H9 (cell line): ENCODE results near the gene GH2. TPM values are rescaled to one million over a fixed set of nuclear protein-coding genes. Genes with fewer than 3 reads are reported as not detected.

Experiments
- DNase-seq: peaks from one replicate; pipeline ENCODE4 v3.0.0-alpha.2; 2017
- H2AFZ ChIP-seq: one replicate; pipeline ENCODE4 v1.6.1; 2013; ENCODE audit warnings: mild to moderate bottlenecking, low read length, control low read depth, moderate library complexity
- H2AK5ac ChIP-seq: 2 replicates; pipeline ENCODE4 v1.6.1; 2013; ENCODE audit warnings: low read length, control low read depth, mixed read lengths; ENCODE audit not compliant: insufficient read length
- H2BK120ac ChIP-seq: one replicate; pipeline ENCODE4 v1.6.1; 2013; ENCODE audit warnings: low read depth, mild to moderate bottlenecking, low read length, control low read depth, inconsistent platforms; ENCODE audit not compliant: poor library complexity, severe bottlenecking
- H2BK12ac ChIP-seq: 2 replicates; pipeline ENCODE4 v1.6.1; 2013; ENCODE audit warnings: low read length, control low read depth, mixed read lengths, low read depth; ENCODE audit not compliant: insufficient read length
- H2BK15ac ChIP-seq: 2 replicates; pipeline ENCODE4 v1.6.1; 2013; ENCODE audit warnings: low read depth, low read length, control low read depth
- H2BK20ac ChIP-seq: one replicate; pipeline ENCODE4 v1.6.1; 2013; ENCODE audit warnings: low read depth, mild to moderate bottlenecking, low read length, control low read depth, inconsistent platforms; ENCODE audit not compliant: poor library complexity, severe bottlenecking
- H2BK5ac ChIP-seq: 2 replicates; pipeline ENCODE4 v1.6.1; 2013; ENCODE audit warnings: low read length, control low read depth, mixed read lengths; ENCODE audit not compliant: insufficient read length
- H3K14ac ChIP-seq: 2 replicates; pipeline ENCODE4 v1.6.1; 2013; ENCODE audit warnings: low read length, control low read depth; ENCODE audit not compliant: insufficient read depth
- H3K18ac ChIP-seq: 2 replicates; pipeline ENCODE4 v1.6.1; 2013; ENCODE audit warnings: low read depth, mild to moderate bottlenecking, mixed read lengths, low read length, control low read depth; ENCODE audit not compliant: insufficient read length
- H3K23ac ChIP-seq: 2 replicates; pipeline ENCODE4 v1.6.1; 2013; ENCODE audit warnings: low read length, control low read depth, mixed read lengths, low read depth; ENCODE audit not compliant: insufficient read length
- H3K23me2 ChIP-seq: 2 replicates; pipeline ENCODE4 v1.6.1; 2013; ENCODE audit warnings: low read depth, mild to moderate bottlenecking, mixed read lengths, low read length, control low read depth; ENCODE audit not compliant: insufficient read length, poor library complexity, severe bottlenecking
- H3K27ac ChIP-seq: 2 replicates; pipeline ENCODE4 v1.5.1; 2013; ENCODE audit warnings: low read length, control low read depth, mixed read lengths, low read depth; ENCODE audit not compliant: insufficient read length
- H3K27me3 ChIP-seq: 2 replicates; pipeline ENCODE4 v1.6.1; 2013; ENCODE audit warnings: low read length, control low read depth, inconsistent platforms; ENCODE audit not compliant: insufficient read depth
- H3K4ac ChIP-seq: 2 replicates; pipeline ENCODE4 v1.6.1; 2013; ENCODE audit warnings: low read depth, mild to moderate bottlenecking, control low read depth, inconsistent platforms, low read length, moderate library complexity
- H3K4me1 ChIP-seq: 2 replicates; pipeline ENCODE4 v1.6.1; 2013; ENCODE audit warnings: low read length, control low read depth, inconsistent platforms; ENCODE audit not compliant: insufficient read depth
- H3K4me2 ChIP-seq: 2 replicates; pipeline ENCODE4 v1.6.1; 2013; ENCODE audit warnings: low read length, control low read depth, mixed read lengths; ENCODE audit not compliant: insufficient read length, insufficient read depth
- H3K56ac ChIP-seq: 2 replicates; pipeline ENCODE4 v1.6.1; 2013; ENCODE audit warnings: low read depth, mild to moderate bottlenecking, mixed read lengths, low read length, control low read depth; ENCODE audit not compliant: insufficient read length
- H3K79me1 ChIP-seq: 2 replicates; pipeline ENCODE4 v1.6.1; 2013; ENCODE audit warnings: low read depth, mild to moderate bottlenecking, moderate library complexity, low read length, control low read depth, inconsistent platforms; ENCODE audit not compliant: insufficient read depth, poor library complexity, severe bottlenecking
- H3K79me2 ChIP-seq: 2 replicates; pipeline ENCODE4 v1.6.1; 2013; ENCODE audit warnings: low read length, control low read depth, inconsistent platforms; ENCODE audit not compliant: insufficient read depth
- H3K9ac ChIP-seq: 2 replicates; pipeline ENCODE4 v1.6.1; 2013; ENCODE audit warnings: low read length, control low read depth, mixed read lengths; ENCODE audit not compliant: insufficient read length; ENCODE audit errors: extremely low read depth
- H3K9me3 ChIP-seq: one replicate; pipeline ENCODE4 v1.6.1; 2013; ENCODE audit warnings: low read depth, low read length, inconsistent platforms; ENCODE audit not compliant: control insufficient read depth
- H3T11ph ChIP-seq: one replicate; pipeline ENCODE4 v1.6.1; 2013; ENCODE audit warnings: mild to moderate bottlenecking, low read length, control low read depth, inconsistent platforms
- H4K20me1 ChIP-seq: one replicate; pipeline ENCODE4 v1.6.1; 2013; ENCODE audit not compliant: control insufficient read depth, insufficient read length, insufficient read depth
- H4K5ac ChIP-seq: 2 replicates; pipeline ENCODE4 v1.6.1; 2013; ENCODE audit warnings: low read depth, mild to moderate bottlenecking, mixed read lengths, low read length, control low read depth; ENCODE audit not compliant: insufficient read length
- H4K8ac ChIP-seq: replicated peaks from 2 replicates; pipeline ENCODE4 v1.6.1; 2013; ENCODE audit warnings: low read length, control low read depth, mixed read lengths, low read depth; ENCODE audit not compliant: insufficient read length
- H4K91ac ChIP-seq: 2 replicates; pipeline ENCODE4 v1.6.1; 2013; ENCODE audit warnings: low read depth, mild to moderate bottlenecking, moderate library complexity, mixed read lengths, low read length, control low read depth; ENCODE audit not compliant: insufficient read length
- H3K27ac Mint-ChIP-seq, 3 experiments: 2 replicates in 2 of 3; 3 replicates in 1 of 3; pipeline ENCODE4 v1.8.0; 2020 to 2021; ENCODE audit warnings: mixed read lengths in 3 of 3, mild to moderate bottlenecking in 1 of 3, moderate library complexity in 1 of 3
- H3K27me3 Mint-ChIP-seq: 2 replicates; pipeline ENCODE4 v1.8.0; 2021; ENCODE audit warnings: low read depth, mild to moderate bottlenecking, moderate library complexity, mixed read lengths
- H3K36me3 Mint-ChIP-seq, 3 experiments: 2 replicates in 2 of 3; 3 replicates in 1 of 3; pipeline ENCODE4 v1.8.0; 2020 to 2021; ENCODE audit warnings: low read depth in 3 of 3, mixed read lengths in 3 of 3; ENCODE audit not compliant: insufficient read depth in 1 of 3
- H3K4me1 Mint-ChIP-seq, 2 experiments: 2 replicates each; pipeline ENCODE4 v1.8.0; 2020; ENCODE audit warnings: mixed read lengths in 2 of 2
- H3K4me3 Mint-ChIP-seq, 2 experiments: 2 replicates in 1 of 2; 3 replicates in 1 of 2; pipeline ENCODE4 v1.8.0; 2020 to 2021; ENCODE audit warnings: mild to moderate bottlenecking in 2 of 2, mixed read lengths in 2 of 2, moderate library complexity in 1 of 2
- H3K9me3 Mint-ChIP-seq, 2 experiments: 2 replicates in 1 of 2; 3 replicates in 1 of 2; pipeline ENCODE4 v1.8.0; 2020; ENCODE audit warnings: mild to moderate bottlenecking in 2 of 2, mixed read lengths in 2 of 2, moderate library complexity in 1 of 2
- WGBS: extraction: QIAGEN DNeasy Blood & Tissue Kit; methylation state at CpG from one replicate; pipeline ENCODE4 v1.1.7; 2013; ENCODE audit warnings: missing lambda C conversion rate, low lambda C conversion rate, mixed read lengths; ENCODE audit not compliant: insufficient read length; ENCODE audit errors: extremely low coverage; 5-methylcytosine and 5-hydroxymethylcytosine counted together
- total RNA-seq: library from RNA; stranded (reverse); gene quantifications from 2 replicates; pipeline ENCODE4 v1.2.1, GENCODE V29; 2021
- TF ChIP-seq, protein P1 (sequence below): fragments of 200-600 bp; sonication (generic); conservative IDR thresholded peaks from 3 replicates; pipeline ENCODE4 v1.8.0; 2021; ENCODE audit warnings: antibody characterized with exemption, mild to moderate bottlenecking

GH2 gene
- total RNA-seq, 1 experiment from 2014 or later, result 0.77 TPM

DNA sequence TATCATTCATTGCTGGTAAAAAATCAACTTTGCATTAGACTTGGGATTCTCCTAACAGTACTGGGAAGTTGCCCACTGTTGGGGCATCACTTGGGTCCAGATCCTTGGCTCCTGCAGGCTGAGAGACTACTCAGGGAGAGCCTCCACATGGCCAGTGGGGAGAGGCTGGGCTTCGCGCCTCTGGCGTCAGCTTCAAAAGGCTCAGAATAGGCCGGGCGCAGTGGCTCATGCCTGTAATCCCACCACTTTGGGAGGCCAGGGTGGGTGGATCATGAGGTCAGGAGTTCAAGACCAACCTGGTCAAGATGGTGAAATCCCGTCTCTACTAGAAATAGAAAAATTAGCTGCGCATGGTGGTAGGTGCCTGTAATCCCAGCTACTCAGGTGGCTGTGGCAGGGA lies 32.7 kb upstream of the GH2 start:
- Histone ChIP-seq H3K4ac (no peak overlapping the region), H2BK20ac (no peak overlapping the region), H3K4me2 (no peak overlapping the region), H4K8ac (no peak overlapping the region), H3K18ac (no peak overlapping the region), H4K20me1 (no peaks in the 10 kb centered on the region), H3K27me3 (no peaks in the 10 kb centered on the region), H3T11ph (no peak overlapping the region), H2BK12ac (no peak overlapping the region), H3K27ac (no peak overlapping the region), H3K14ac (no peak overlapping the region), H2AK5ac (no peak overlapping the region), H2BK120ac (no peak overlapping the region), H3K23ac (no peak overlapping the region), H2AFZ (no peak overlapping the region), H3K9me3 (no peaks in the 10 kb centered on the region), H3K4me1 (peaks cover 3% of the 10 kb centered on the region; the same call in 1 of the 2 replicates), H2BK5ac (no peak overlapping the region), H3K79me2 (no peaks in the 10 kb centered on the region), H3K9ac (no peak overlapping the region), H2BK15ac (no peak overlapping the region), H4K91ac (no peak overlapping the region), H3K79me1 (no peaks in the 10 kb centered on the region), H3K23me2 (no peaks in the 10 kb centered on the region), H4K5ac (no peak overlapping the region), H3K56ac (no peak overlapping the region)
- TF ChIP-seq, protein P1, sequence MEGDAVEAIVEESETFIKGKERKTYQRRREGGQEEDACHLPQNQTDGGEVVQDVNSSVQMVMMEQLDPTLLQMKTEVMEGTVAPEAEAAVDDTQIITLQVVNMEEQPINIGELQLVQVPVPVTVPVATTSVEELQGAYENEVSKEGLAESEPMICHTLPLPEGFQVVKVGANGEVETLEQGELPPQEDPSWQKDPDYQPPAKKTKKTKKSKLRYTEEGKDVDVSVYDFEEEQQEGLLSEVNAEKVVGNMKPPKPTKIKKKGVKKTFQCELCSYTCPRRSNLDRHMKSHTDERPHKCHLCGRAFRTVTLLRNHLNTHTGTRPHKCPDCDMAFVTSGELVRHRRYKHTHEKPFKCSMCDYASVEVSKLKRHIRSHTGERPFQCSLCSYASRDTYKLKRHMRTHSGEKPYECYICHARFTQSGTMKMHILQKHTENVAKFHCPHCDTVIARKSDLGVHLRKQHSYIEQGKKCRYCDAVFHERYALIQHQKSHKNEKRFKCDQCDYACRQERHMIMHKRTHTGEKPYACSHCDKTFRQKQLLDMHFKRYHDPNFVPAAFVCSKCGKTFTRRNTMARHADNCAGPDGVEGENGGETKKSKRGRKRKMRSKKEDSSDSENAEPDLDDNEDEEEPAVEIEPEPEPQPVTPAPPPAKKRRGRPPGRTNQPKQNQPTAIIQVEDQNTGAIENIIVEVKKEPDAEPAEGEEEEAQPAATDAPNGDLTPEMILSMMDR, result no peak
- Mint-ChIP-seq H3K36me3 (no peaks in the 10 kb centered on the region), H3K27ac (no peak overlapping the region), H3K4me1 (peaks cover 19 to 35% of the 10 kb centered on the region in 2 experiments), H3K27me3 (peaks cover 19% of the 10 kb centered on the region), H3K4me3 (no peak overlapping the region), H3K9me3 (no peaks in the 10 kb centered on the region; a peak in 1 of 5 replicates)
- no peak for DNase-seq
- no CpG with 5 or more reads among the region's 7 CpGs for WGBS
